PC-9 (cell line): ENCODE measurements around the gene STK16. TPM values are rescaled to one million over a fixed set of nuclear protein-coding genes. Genes with fewer than 3 reads are reported as not detected.

Experiments
- BruUV-seq: library from RNA; stranded (reverse); fragments of 400-500 nt; replicated peaks from 2 replicates; lab custom pipeline; 2021; lab: Mats Ljungman, UMichigan
- CTCF ChIA-PET: fragments of 300-600 bp; sonication (Branson Sonifier 250); formaldehyde crosslinking; loops from one replicate; lab custom pipeline; 2022; ENCODE audit warnings: antibody characterized with exemption; lab: Charles Lee
- POLR2A ChIA-PET: fragments of 300-600 bp; sonication (Branson Sonifier 250); formaldehyde crosslinking; loops from one replicate; lab custom pipeline; 2022; ENCODE audit warnings: antibody characterized with exemption; ENCODE audit not compliant: unreplicated experiment; lab: Charles Lee
- DNase-seq, 2 experiments: peaks; one replicate each; pipeline versions ENCODE4 v3.0.0 to v3.0.0-alpha.2; 2015 to 2022; ENCODE audit warnings: mixed read lengths in 1 of 2
- H2AFZ ChIP-seq: fragments of 200-600 bp; sonication (generic); 2 replicates; pipeline ENCODE4 v1.8.1; 2017; ENCODE audit warnings: antibody characterized with exemption
- H3F3A ChIP-seq: fragments of 200-600 bp; sonication (generic); 2 replicates; pipeline ENCODE4 v1.8.1; 2017; ENCODE audit warnings: antibody characterized with exemption, mild to moderate bottlenecking, low read depth; ENCODE audit not compliant: insufficient read depth
- H3K27ac ChIP-seq: fragments of 200-600 bp; sonication (generic); 2 replicates; pipeline ENCODE4 v1.6.1; 2016; ENCODE audit warnings: mixed run types
- H3K27me3 ChIP-seq: fragments of 200-600 bp; sonication (generic); 2 replicates; pipeline ENCODE4 v1.6.1; 2016; ENCODE audit warnings: low read depth, mixed run types; ENCODE audit not compliant: insufficient read depth
- H3K36me3 ChIP-seq: fragments of 200-600 bp; sonication (generic); 2 replicates; pipeline ENCODE4 v1.6.1; 2016; ENCODE audit warnings: low read depth, mixed run types
- H3K4me1 ChIP-seq: fragments of 200-600 bp; sonication (generic); replicated peaks from 2 replicates; pipeline ENCODE4 v1.6.1; 2016; ENCODE audit warnings: mixed run types; ENCODE audit not compliant: insufficient read depth
- H3K4me2 ChIP-seq: fragments of 200-600 bp; sonication (generic); 2 replicates; pipeline ENCODE4 v1.6.1; 2017; ENCODE audit warnings: mixed run types
- H3K4me3 ChIP-seq: fragments of 200-600 bp; sonication (generic); 2 replicates; pipeline ENCODE4 v1.6.1; 2016; ENCODE audit warnings: mixed run types
- H3K79me2 ChIP-seq: fragments of 200-600 bp; sonication (generic); 2 replicates; pipeline ENCODE4 v1.6.1; 2017; ENCODE audit warnings: low read depth, mixed run types
- H3K9me2 ChIP-seq: fragments of 200-600 bp; sonication (generic); 2 replicates; pipeline ENCODE4 v1.8.1; 2017; ENCODE audit warnings: mild to moderate bottlenecking; ENCODE audit not compliant: insufficient read depth
- H3K9me3 ChIP-seq: fragments of 200-600 bp; sonication (generic); 2 replicates; pipeline ENCODE4 v1.8.1; 2016; ENCODE audit warnings: low read depth; ENCODE audit not compliant: insufficient read depth
- H4K20me1 ChIP-seq: fragments of 200-600 bp; sonication (generic); 2 replicates; pipeline ENCODE4 v1.8.1; 2017; ENCODE audit not compliant: insufficient read depth
- EZH2 ChIP-seq: fragments of 200-600 bp; sonication (generic); IDR thresholded peaks from 2 replicates; pipeline ENCODE4 v1.8.0; 2017; ENCODE audit warnings: antibody characterized with exemption, low read depth
- intact Hi-C: fragments of 100-400 bp; cut with micrococcal nuclease; formaldehyde crosslinking; loops from one replicate; pipeline ENCODE4 v1.10.0; 2022; ENCODE audit not compliant: unreplicated experiment
- total RNA-seq: library from RNA; stranded (reverse); gene quantifications from 2 replicates; pipeline ENCODE4 v1.2.3, GENCODE V29; 2021
- TF ChIP-seq, protein P1 (sequence below): fragments of 200-600 bp; sonication (generic); conservative IDR thresholded peaks from 2 replicates; pipeline ENCODE4 v1.6.1; 2017; ENCODE audit warnings: mixed run types, antibody characterized with exemption, mild to moderate bottlenecking, moderate library complexity

STK16 gene
- total RNA-seq, 1 experiment from 2014 or later: 39.6 TPM

DNA sequence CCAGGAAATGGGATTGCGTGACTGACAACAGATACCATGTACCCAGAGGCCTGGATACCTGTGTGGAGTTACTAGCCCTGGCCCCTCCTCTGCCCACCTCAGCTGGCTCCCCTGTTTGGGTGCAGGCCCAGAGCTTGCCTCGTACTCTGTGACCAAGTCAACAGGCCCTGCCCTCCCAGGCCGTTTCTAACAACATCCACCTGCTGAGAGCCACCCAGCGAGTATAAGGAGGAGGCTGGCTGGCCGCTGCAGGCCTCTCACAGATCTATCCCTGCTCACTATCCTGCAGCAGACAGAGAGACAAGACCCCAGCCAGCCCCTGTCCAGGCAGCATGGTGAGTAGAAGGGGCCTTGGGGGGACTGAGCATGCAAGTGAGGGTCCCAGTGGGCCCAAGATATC, 21.0 kb downstream of the STK16 start:
- H3K9me2 ChIP-seq: no peaks in the 10 kb centered on the region
- no peak for TF ChIP-seq EZH2
- TF ChIP-seq, protein P1, sequence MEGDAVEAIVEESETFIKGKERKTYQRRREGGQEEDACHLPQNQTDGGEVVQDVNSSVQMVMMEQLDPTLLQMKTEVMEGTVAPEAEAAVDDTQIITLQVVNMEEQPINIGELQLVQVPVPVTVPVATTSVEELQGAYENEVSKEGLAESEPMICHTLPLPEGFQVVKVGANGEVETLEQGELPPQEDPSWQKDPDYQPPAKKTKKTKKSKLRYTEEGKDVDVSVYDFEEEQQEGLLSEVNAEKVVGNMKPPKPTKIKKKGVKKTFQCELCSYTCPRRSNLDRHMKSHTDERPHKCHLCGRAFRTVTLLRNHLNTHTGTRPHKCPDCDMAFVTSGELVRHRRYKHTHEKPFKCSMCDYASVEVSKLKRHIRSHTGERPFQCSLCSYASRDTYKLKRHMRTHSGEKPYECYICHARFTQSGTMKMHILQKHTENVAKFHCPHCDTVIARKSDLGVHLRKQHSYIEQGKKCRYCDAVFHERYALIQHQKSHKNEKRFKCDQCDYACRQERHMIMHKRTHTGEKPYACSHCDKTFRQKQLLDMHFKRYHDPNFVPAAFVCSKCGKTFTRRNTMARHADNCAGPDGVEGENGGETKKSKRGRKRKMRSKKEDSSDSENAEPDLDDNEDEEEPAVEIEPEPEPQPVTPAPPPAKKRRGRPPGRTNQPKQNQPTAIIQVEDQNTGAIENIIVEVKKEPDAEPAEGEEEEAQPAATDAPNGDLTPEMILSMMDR: no peak
- H3K36me3 ChIP-seq: no peaks in the 10 kb centered on the region
- H3K9me3 ChIP-seq: no peaks in the 10 kb centered on the region
- H3K4me2 ChIP-seq: no peak overlapping the region
- no peak overlapping the region for H2AFZ ChIP-seq
- DNase-seq: no peak
- H3K79me2 ChIP-seq: no peaks in the 10 kb centered on the region
- no peaks in the 10 kb centered on the region for H3F3A ChIP-seq
- BruUV-seq: no TSS peak
- H4K20me1 ChIP-seq: no peaks in the 10 kb centered on the region
- intact Hi-C loops: no loop called here
- no peaks in the 10 kb centered on the region for H3K4me1 ChIP-seq
- no peaks in the 10 kb centered on the region for H3K27me3 ChIP-seq
- no peak overlapping the region for H3K4me3 ChIP-seq
- ChIA-PET POLR2A (no interaction called here), CTCF (no interaction called here)
- H3K27ac ChIP-seq: no peak overlapping the region

DNA sequence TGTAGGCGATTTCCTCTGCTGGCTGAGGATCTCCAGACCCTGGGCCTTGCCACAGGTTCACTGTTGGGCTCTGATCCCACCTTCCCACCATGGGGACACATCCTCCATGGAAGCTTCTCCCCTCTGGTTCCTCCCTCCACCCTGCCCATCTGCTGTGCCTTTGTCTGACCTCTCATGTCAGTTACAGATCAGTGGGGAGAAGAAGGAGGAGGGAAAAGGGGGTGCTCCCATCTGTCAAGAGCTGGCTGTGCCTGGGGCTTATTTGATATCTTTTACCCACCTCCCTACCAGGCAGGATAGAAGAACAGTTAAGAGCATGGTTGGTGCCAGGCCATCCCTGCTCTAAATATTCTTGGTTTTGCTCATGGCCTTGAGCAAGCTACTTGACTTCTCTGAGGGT, 21.6 kb downstream of the STK16 start:
- Histone ChIP-seq H3F3A (no peaks in the 10 kb centered on the region), H3K27ac (no peak overlapping the region), H3K4me1 (no peaks in the 10 kb centered on the region), H3K4me3 (no peak overlapping the region), H3K27me3 (no peaks in the 10 kb centered on the region), H3K79me2 (no peaks in the 10 kb centered on the region), H3K9me3 (no peaks in the 10 kb centered on the region), H2AFZ (no peak overlapping the region), H3K9me2 (no peaks in the 10 kb centered on the region), H4K20me1 (no peaks in the 10 kb centered on the region), H3K4me2 (no peak overlapping the region), H3K36me3 (no peaks in the 10 kb centered on the region)
- CTCF ChIA-PET: no interaction called here
- POLR2A ChIA-PET: no interaction called here
- no TSS peak for BruUV-seq
- intact Hi-C loops: no loop called here
- no peak for DNase-seq
- TF ChIP-seq, protein P1: no peak

- no peak overlapping the region for H3K4me2 ChIP-seq
- no TSS peak for BruUV-seq
Measured at GRCh38 chr2:219268294-219268693, 23.0 kb downstream of the STK16 start.

More at GRCh38 chr2:219268294-219268693, 23.0 kb downstream of the STK16 start:
- Histone ChIP-seq H2AFZ (no peak overlapping the region), H3K4me1 (peaks cover 10% of the 10 kb centered on the region), H3K9me2 (no peaks in the 10 kb centered on the region), H3F3A (peaks cover 5% of the 10 kb centered on the region; the same call in 1 of the 2 replicates), H3K9me3 (no peaks in the 10 kb centered on the region), H3K27ac (no peak overlapping the region), H3K36me3 (no peaks in the 10 kb centered on the region), H3K4me3 (no peak overlapping the region), H3K79me2 (no peaks in the 10 kb centered on the region), H4K20me1 (no peaks in the 10 kb centered on the region), H3K27me3 (no peaks in the 10 kb centered on the region)
- POLR2A ChIA-PET: no interaction called here
- intact Hi-C loops: no loop called here
- CTCF ChIA-PET: no interaction called here
- TF ChIP-seq, protein P1: no peak
- TF ChIP-seq EZH2: no peak
- no peak for DNase-seq
